Measurements from ENCODE around the gene C1orf87.

The C1orf87 gene

GRCh38 chr1:59994302-59995198, 79.0 kb downstream of the C1orf87 start:
- H3K4me2 ChIP-seq (ENCODE audit: insufficient read depth, low read length) = no peak overlapping the region
- no peaks in the 10 kb centered on the region for H4K20me1 ChIP-seq (ENCODE audit: insufficient read depth, low read length)
- DNase-seq = no peak
- no peak overlapping the region for H2AFZ ChIP-seq (ENCODE audit: low read depth, low read length)
- H3K27ac ChIP-seq (ENCODE audit: low read length) = no peak overlapping the region
- H3K36me3 ChIP-seq (ENCODE audit: insufficient read depth, low read length) = no peaks in the 10 kb centered on the region
- no peaks in the 10 kb centered on the region for H3K27me3 ChIP-seq (ENCODE audit: insufficient read depth, low read length, poor library complexity)
- H3K4me1 ChIP-seq (ENCODE audit: insufficient read depth, low read length) = no peaks in the 10 kb centered on the region
- no peak overlapping the region for H3K4me3 ChIP-seq (ENCODE audit: low read depth in 1 of 2, low read length in 2 of 2)
- no peak for TF ChIP-seq EZH2 (IDR thresholded peaks at IDR 0.05; ENCODE audit: borderline replicate concordance, low read depth, low read length, severe bottlenecking)
- no peak overlapping the region for H3K9ac ChIP-seq (ENCODE audit: low read depth, low read length)
- ATAC-seq (ENCODE audit: insufficient read depth, low read depth) = no peak
- H3K9me3 ChIP-seq (ENCODE audit: insufficient read depth, low read length, severe bottlenecking) = no peaks in the 10 kb centered on the region
- no peaks in the 10 kb centered on the region for H3K79me2 ChIP-seq (ENCODE audit: insufficient read depth, low read length)

GRCh38 chr1:59992040-59992820, 81.3 kb downstream of the C1orf87 start:
- H3K4me1 ChIP-seq (ENCODE audit: insufficient read depth, low read length) = no peaks in the 10 kb centered on the region
- no peaks in the 10 kb centered on the region for H3K36me3 ChIP-seq (ENCODE audit: insufficient read depth, low read length)
- H2AFZ ChIP-seq (ENCODE audit: low read depth, low read length) = no peak overlapping the region
- H3K9ac ChIP-seq (ENCODE audit: low read depth, low read length) = no peak overlapping the region
- H3K4me2 ChIP-seq (ENCODE audit: insufficient read depth, low read length) = no peak overlapping the region
- no peak for ATAC-seq (ENCODE audit: insufficient read depth, low read depth)
- H3K79me2 ChIP-seq (ENCODE audit: insufficient read depth, low read length) = no peaks in the 10 kb centered on the region
- no peak overlapping the region for H3K4me3 ChIP-seq (ENCODE audit: low read depth in 1 of 2, low read length in 2 of 2)
- no peaks in the 10 kb centered on the region for H4K20me1 ChIP-seq (ENCODE audit: insufficient read depth, low read length)
- H3K27me3 ChIP-seq (ENCODE audit: insufficient read depth, low read length, poor library complexity) = no peaks in the 10 kb centered on the region
- H3K9me3 ChIP-seq (ENCODE audit: insufficient read depth, low read length, severe bottlenecking) = no peaks in the 10 kb centered on the region
- no peak overlapping the region for H3K27ac ChIP-seq (ENCODE audit: low read length)
- TF ChIP-seq EZH2 (IDR thresholded peaks at IDR 0.05; ENCODE audit: borderline replicate concordance, low read depth, low read length, severe bottlenecking) = no peak
- TF ChIP-seq CTCF (IDR thresholded peaks at IDR 0.05; ENCODE audit: borderline replicate concordance, extremely low read depth, low read length, poor library complexity, severe bottlenecking) = no peak
- DNase-seq = no peak

- Histone ChIP-seq H3K4me3 (ENCODE audit: low read depth in 1 of 2, low read length in 2 of 2) (no peak overlapping the region), H3K4me1 (ENCODE audit: insufficient read depth, low read length) (no peaks in the 10 kb centered on the region), H3K36me3 (ENCODE audit: insufficient read depth, low read length) (no peaks in the 10 kb centered on the region), H3K79me2 (ENCODE audit: insufficient read depth, low read length) (no peaks in the 10 kb centered on the region), H3K27ac (ENCODE audit: low read length) (no peak overlapping the region), H2AFZ (ENCODE audit: low read depth, low read length) (no peak overlapping the region), H3K4me2 (ENCODE audit: insufficient read depth, low read length) (no peak overlapping the region), H3K9ac (ENCODE audit: low read depth, low read length) (no peak overlapping the region), H3K27me3 (ENCODE audit: insufficient read depth, low read length, poor library complexity) (no peaks in the 10 kb centered on the region), H4K20me1 (ENCODE audit: insufficient read depth, low read length) (no peaks in the 10 kb centered on the region), H3K9me3 (ENCODE audit: insufficient read depth, low read length, severe bottlenecking) (no peaks in the 10 kb centered on the region)
- DNase-seq (no peak), ATAC-seq (ENCODE audit: insufficient read depth, low read depth) (no peak)
- TF ChIP-seq EZH2 (IDR thresholded peaks at IDR 0.05; ENCODE audit: borderline replicate concordance, low read depth, low read length, severe bottlenecking) (no peak), CTCF (IDR thresholded peaks at IDR 0.05; ENCODE audit: borderline replicate concordance, extremely low read depth, low read length, poor library complexity, severe bottlenecking) (no peak)
Observed at GRCh38 chr1:59990470-59990869, 83.1 kb downstream of the C1orf87 start.
